ENCODE measurements around the gene DTNB.

DNA sequence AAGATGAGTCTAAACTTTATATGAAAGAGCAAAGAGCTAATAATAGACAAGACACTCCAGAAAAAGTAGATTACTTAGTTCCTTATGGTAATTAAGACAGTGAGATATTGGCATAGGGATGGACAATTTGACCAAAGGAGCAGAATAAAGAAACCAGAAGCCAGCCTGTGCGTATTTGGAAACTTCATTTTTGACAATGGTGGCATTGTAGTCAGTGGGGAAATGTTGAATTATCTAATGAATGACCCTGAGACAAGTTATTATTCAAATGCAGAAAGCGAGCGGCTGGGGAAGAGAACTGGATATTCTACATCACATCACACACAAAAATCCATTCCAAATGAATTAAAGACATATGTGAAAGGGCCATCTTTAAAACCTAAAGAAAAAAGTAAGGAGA lies 144.3 kb downstream of the DTNB start:
- TF ChIP-seq CTCF (IDR thresholded peaks at IDR 0.05) (no peak), POLR2A (IDR thresholded peaks at IDR 0.05) (no peak)

Measured in gastroesophageal sphincter (tissue), 3 donors.